GM12872 (cell line): ENCODE data around the gene ORC5.
A peak's percentile ranks its signal among the peaks of the same experiment; 100 is the strongest.

Experiments used
- CTCF ChIP-seq: IDR thresholded peaks from 3 replicates; pipeline ENCODE4 v1.5.1; 2011; ENCODE audit warnings: low read depth, mild to moderate bottlenecking, low read length, moderate library complexity; ENCODE audit not compliant: insufficient read depth

ORC5 gene

DNA sequence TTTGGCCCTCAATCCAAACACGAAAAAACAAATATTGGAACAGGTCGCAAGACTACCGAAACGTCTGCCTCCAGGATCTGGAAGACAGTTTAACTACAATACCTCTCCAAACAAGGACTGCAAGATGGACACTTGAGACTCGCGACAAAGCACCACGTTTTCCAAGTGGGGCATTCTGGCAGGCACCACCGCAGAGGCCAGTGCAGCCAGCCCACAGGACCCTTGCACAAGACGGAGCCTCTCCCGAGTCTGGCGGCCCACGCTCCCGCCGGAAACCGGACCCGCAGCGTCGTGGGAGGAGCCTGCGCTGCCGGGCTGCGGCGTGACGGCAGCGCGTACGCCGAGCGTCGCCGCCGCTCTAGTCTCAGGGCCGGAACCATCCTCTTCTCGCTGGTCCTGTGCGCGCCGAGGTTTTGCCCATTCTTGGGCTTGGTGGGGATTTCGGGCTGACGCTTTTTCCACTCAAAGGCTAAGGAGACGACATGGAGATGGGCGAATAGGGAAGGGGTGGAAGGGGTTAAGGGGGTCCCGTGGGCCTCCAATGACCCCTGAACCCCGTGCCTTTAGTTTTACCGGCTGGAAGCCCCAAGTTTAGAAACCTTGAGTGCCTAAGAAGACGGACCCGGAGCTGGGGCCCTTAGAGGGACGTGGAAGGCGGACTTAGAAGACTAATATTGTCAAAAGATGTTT lies at the start of gene ORC5:
ORC5 (minus strand) TSS at position 283 of the 690 bp plus-strand sequence; CDS start at position 174, 109 bp downstream.
- no peak for TF ChIP-seq CTCF

GRCh38 chr7:104255616-104256015 lies 47.8 kb upstream of the ORC5 start:
- no peak for TF ChIP-seq CTCF

- no peak for TF ChIP-seq CTCF
These were observed 47.4 kb upstream of the ORC5 start for GRCh38 chr7:104255194-104255593.

GRCh38 chr7:104254696-104255095 lies 46.9 kb upstream of the ORC5 start:
- TF ChIP-seq CTCF: no peak

DNA sequence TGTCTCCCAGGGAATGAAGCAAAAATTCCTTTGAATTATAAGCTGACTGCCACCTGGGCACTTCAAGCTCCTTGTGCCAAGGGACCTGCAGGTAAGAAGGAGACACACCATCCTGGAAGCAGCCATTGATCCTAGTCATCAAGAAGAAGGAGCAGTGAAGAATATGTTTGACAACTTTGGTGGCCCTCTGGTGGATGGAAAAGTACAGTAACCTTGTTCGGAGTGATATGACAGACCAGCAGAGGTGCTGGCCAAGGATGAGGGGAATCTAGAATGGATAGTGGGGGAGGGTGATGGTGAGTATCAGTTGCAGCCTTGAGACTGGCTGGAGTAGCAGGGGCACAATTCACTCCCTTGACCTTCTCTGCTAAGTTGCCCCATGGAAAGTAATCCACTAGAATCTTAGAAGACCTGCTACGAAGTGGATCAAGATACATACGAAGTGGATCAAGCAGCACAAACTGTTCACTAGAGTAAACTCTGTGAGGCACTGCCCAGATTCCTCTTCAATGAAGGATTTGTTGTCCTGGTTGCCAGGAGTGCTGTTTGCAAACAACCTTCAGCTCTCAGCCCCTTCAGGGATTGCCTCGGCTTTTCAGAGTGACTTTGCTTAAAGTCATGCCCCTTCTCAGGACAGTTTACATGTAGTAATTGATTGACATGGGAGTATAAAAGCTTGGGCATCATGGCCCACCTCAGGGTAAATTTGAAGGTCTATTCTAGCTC lies 44.8 kb upstream of the ORC5 start:
- TF ChIP-seq CTCF: 0 out of 3 replicates have a peak, but pooled peaks have one; percentile 19

- TF ChIP-seq CTCF: no peak
These were observed 34.8 kb upstream of the ORC5 start for GRCh38 chr7:104242638-104243037.

DNA sequence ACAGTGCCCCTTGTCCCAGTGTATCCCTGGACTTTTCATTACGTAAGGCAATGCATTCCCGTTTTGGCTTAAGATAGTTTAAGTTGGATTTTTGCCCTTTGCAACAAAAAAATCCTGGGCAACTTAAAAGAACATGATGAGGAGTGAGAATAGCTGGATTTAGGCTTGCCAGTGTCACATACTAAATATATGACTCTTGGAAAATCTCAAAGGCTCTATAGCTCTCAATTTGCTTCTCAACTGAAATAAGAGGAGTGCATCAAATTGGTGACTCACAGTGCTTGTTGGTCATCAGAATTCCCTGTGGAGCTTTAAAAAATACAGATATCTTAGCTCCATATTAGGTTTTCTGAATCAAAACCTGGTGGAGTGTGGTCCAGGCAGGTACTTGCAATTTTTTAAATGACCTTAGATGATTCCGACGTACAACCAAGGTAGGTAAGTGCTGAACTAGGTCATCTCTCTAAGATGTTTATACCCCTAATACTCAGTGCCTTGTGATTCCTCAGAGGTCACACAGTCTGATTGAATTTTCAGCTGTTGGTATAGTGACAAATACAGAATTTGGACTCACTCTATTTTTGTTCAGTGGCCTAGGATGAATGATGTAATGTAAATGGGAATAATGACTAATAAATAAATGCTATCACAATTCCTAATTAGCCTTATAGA lies 33.9 kb upstream of the ORC5 start:
- TF ChIP-seq CTCF: no peak
